Measurements from ENCODE around the gene IL11RA. TPM values are rescaled to one million over a fixed set of nuclear protein-coding genes. Genes with fewer than 3 reads are reported as not detected.

IL11RA gene
- total and polyA plus RNA-seq, 2 donors (not counting 3 experiments of a cell fraction or from before 2014, with no cell fraction given) = 15.3 to 18.6 TPM

GRCh38 chr9:34665067-34665380 is 13.0 kb downstream of the IL11RA start:
- Histone ChIP-seq H3K9ac (replicated peaks; ENCODE audit: extremely low read depth, insufficient read depth, low read length) (no peak overlapping the region), H3K9me1 (replicated peaks; ENCODE audit: control insufficient read depth, extremely low read depth, insufficient read depth, low read length) (no peaks in the 10 kb centered on the region), H3K27ac (ENCODE audit: insufficient read depth, low read depth, low read length) (no peak overlapping the region), H3K36me3 (ENCODE audit: control insufficient read depth in 2 of 2, extremely low read depth in 1 of 2, insufficient read depth in 2 of 2, low read length in 2 of 2) (no peaks in the 10 kb centered on the region), H2AFZ (ENCODE audit: low read depth, low read length) (peak overlapping the region; percentile 94), H3K4me1 (ENCODE audit: control insufficient read depth, extremely low read depth, insufficient read depth, low read length) (peaks cover 5% of the 10 kb centered on the region), H3K9me3 (replicated peaks; ENCODE audit: control insufficient read depth, insufficient read depth, low read length) (no peaks in the 10 kb centered on the region), H3K27me3 (ENCODE audit: control insufficient read depth in 2 of 2, insufficient read depth in 2 of 2, low read length in 2 of 2) (no peaks in the 10 kb centered on the region), H4K20me1 (replicated peaks; ENCODE audit: control insufficient read depth, extremely low read depth, insufficient read depth, low read length) (no peaks in the 10 kb centered on the region), H3K4me3 (replicated peaks in 1 of 3; ENCODE audit: insufficient read depth in 1 of 3, low read depth in 1 of 3, low read length in 3 of 3) (peak overlapping the region; percentile 17 to 49 (median 24)), H3K4me2 (ENCODE audit: insufficient read depth, low read length) (peak overlapping the region; percentile 63), H3K79me2 (ENCODE audit: control insufficient read depth, insufficient read depth, low read length) (no peaks in the 10 kb centered on the region)
- intact Hi-C loops (cut with micrococcal nuclease) (loop anchor here (1.0 to 2.0 kb wide), 4 partner anchors 10 to 52 kb away; partner anchors contain the start of genes IL11RA, RPP25L and SIGMAR1), dilution Hi-C loops (cut with MboI; ENCODE audit: extremely low pct_ligation_motif_present, low sequenced_read_pairs) (no loop called here)
- ChIA-PET POLR2A (interaction anchor here (0.6 to 1.2 kb wide), 2 partner anchors 18 to 27 kb away, joined by 3 to 7 read pairs; partner anchors contain the start of genes GALT and SIGMAR1), CTCF (interaction anchor here (0.7 to 2.3 kb wide), 13 partner anchors 9 to 235 kb away, joined by 3 to 15 read pairs (median 6); partner anchors contain the start of genes GALT, IL11RA, RPP25L and SIGMAR1)
- BruUV-seq (replicated peaks) = no TSS peak
- no peak for FAIRE-seq
- DNase-seq (ENCODE audit: low read depth, low spot score) = no peak
- TF ChIP-seq POLR2AphosphoS5 (IDR thresholded peaks at IDR 0.05; ENCODE audit: insufficient read depth, low read depth, low read length) (peak; percentile 25), MAX (IDR thresholded peaks at IDR 0.05; ENCODE audit: insufficient read depth, insufficient read length) (no peak), EZH2 (IDR thresholded peaks at IDR 0.05; ENCODE audit: borderline replicate concordance, low read depth, low read length, severe bottlenecking) (no peak), POLR2A (IDR thresholded peaks at IDR 0.05; ENCODE audit: low read depth, low read length) (no peak), JUN (IDR thresholded peaks at IDR 0.05; ENCODE audit: borderline replicate concordance, insufficient read depth, insufficient read length, low read depth) (no peak)
